ENCODE measurements around the gene SMIM14.

The SMIM14 gene

GRCh38 chr4:39620551-39621313, 17.9 kb downstream of the SMIM14 start:
- TF ChIP-seq TAF1 (IDR thresholded peaks at IDR 0.05; ENCODE audit: borderline replicate concordance, insufficient read depth, low read length), result no peak
- no peak for TF ChIP-seq SIN3A (IDR thresholded peaks at IDR 0.05; ENCODE audit: borderline replicate concordance, insufficient read depth, low read length)
- TF ChIP-seq REST (IDR thresholded peaks at IDR 0.05; ENCODE audit: insufficient read depth in 1 of 2, low read depth in 2 of 2, low read length in 2 of 2), result no peak
- TF ChIP-seq POLR2AphosphoS5 (IDR thresholded peaks at IDR 0.05; ENCODE audit: low read depth, low read length), result no peak
- TF ChIP-seq FOXP2 (optimal IDR thresholded peaks at IDR 0.05; ENCODE audit: borderline replicate concordance, extremely low read depth, extremely low read length, insufficient read depth), result no peak

GRCh38 chr4:39617534-39617933, 21.1 kb downstream of the SMIM14 start:
- TF ChIP-seq FOXP2 (optimal IDR thresholded peaks at IDR 0.05; ENCODE audit: borderline replicate concordance, extremely low read depth, extremely low read length, insufficient read depth) (no peak), REST (IDR thresholded peaks at IDR 0.05; ENCODE audit: insufficient read depth in 1 of 2, low read depth in 2 of 2, low read length in 2 of 2) (no peak), SIN3A (IDR thresholded peaks at IDR 0.05; ENCODE audit: borderline replicate concordance, insufficient read depth, low read length) (no peak), TAF1 (IDR thresholded peaks at IDR 0.05; ENCODE audit: borderline replicate concordance, insufficient read depth, low read length) (no peak), POLR2AphosphoS5 (IDR thresholded peaks at IDR 0.05; ENCODE audit: low read depth, low read length) (no peak)

GRCh38 chr4:39616651-39617050, 22.0 kb downstream of the SMIM14 start:
- TF ChIP-seq REST (IDR thresholded peaks at IDR 0.05; ENCODE audit: insufficient read depth in 1 of 2, low read depth in 2 of 2, low read length in 2 of 2) (no peak), TAF1 (IDR thresholded peaks at IDR 0.05; ENCODE audit: borderline replicate concordance, insufficient read depth, low read length) (no peak), FOXP2 (optimal IDR thresholded peaks at IDR 0.05; ENCODE audit: borderline replicate concordance, extremely low read depth, extremely low read length, insufficient read depth) (no peak), POLR2AphosphoS5 (IDR thresholded peaks at IDR 0.05; ENCODE audit: low read depth, low read length) (no peak), SIN3A (IDR thresholded peaks at IDR 0.05; ENCODE audit: borderline replicate concordance, insufficient read depth, low read length) (no peak)

GRCh38 chr4:39614487-39615162, 24.0 kb downstream of the SMIM14 start:
- TF ChIP-seq POLR2AphosphoS5 (IDR thresholded peaks at IDR 0.05; ENCODE audit: low read depth, low read length), result no peak
- TF ChIP-seq SIN3A (IDR thresholded peaks at IDR 0.05; ENCODE audit: borderline replicate concordance, insufficient read depth, low read length), result no peak
- no peak for TF ChIP-seq FOXP2 (optimal IDR thresholded peaks at IDR 0.05; ENCODE audit: borderline replicate concordance, extremely low read depth, extremely low read length, insufficient read depth)
- TF ChIP-seq REST (IDR thresholded peaks at IDR 0.05; ENCODE audit: insufficient read depth in 1 of 2, low read depth in 2 of 2, low read length in 2 of 2), result no peak
- TF ChIP-seq TAF1 (IDR thresholded peaks at IDR 0.05; ENCODE audit: borderline replicate concordance, insufficient read depth, low read length), result no peak
